GM10266 (cell line): Measurements from ENCODE around the gene BMAL2.

ENCODE experiments used
- DNase-seq: peaks from one replicate; pipeline ENCODE4 v3.0.0; 2012; ENCODE audit errors: extremely low spot score
- CTCF ChIP-seq: IDR thresholded peaks from 2 replicates; pipeline ENCODE4 v1.5.1; 2012; ENCODE audit warnings: mild to moderate bottlenecking, low read depth; ENCODE audit not compliant: control insufficient read depth, insufficient read depth; ENCODE audit errors: missing control alignments

Gene BMAL2

GRCh38 chr12:27355979-27356378 is 23.3 kb downstream of the BMAL2 start:
- TF ChIP-seq CTCF = no peak
- no peak for DNase-seq

- no peak for DNase-seq
- TF ChIP-seq CTCF = no peak
Observed at GRCh38 chr12:27359578-27360340, 27.1 kb downstream of the BMAL2 start.

GRCh38 chr12:27361372-27361771 is 28.7 kb downstream of the BMAL2 start:
- TF ChIP-seq CTCF = no peak
- DNase-seq = no peak

- TF ChIP-seq CTCF = no peak
- no peak for DNase-seq
Observed at GRCh38 chr12:27366621-27367020, 34.0 kb downstream of the BMAL2 start.

GRCh38 chr12:27367078-27367477 is 34.4 kb downstream of the BMAL2 start:
- no peak for TF ChIP-seq CTCF
- DNase-seq = no peak

GRCh38 chr12:27382171-27382795 is 49.6 kb downstream of the BMAL2 start:
- TF ChIP-seq CTCF = no peak
- DNase-seq = no peak
